HepG2 (cell line): Measurements from ENCODE around the gene DPEP2NB. TPM values are rescaled to one million over a fixed set of nuclear protein-coding genes. Genes with fewer than 3 reads are reported as not detected.

ENCODE experiments used
- AKAP8 ChIP-seq: sonication (generic); formaldehyde crosslinking; IDR thresholded peaks from 2 replicates; pipeline ENCODE4 v1.5.1; 2020; ENCODE audit warnings: mild to moderate bottlenecking, missing genetic modification reagents
- CHCHD3 ChIP-seq: sonication (generic); formaldehyde crosslinking; IDR thresholded peaks from 2 replicates; pipeline ENCODE4 v1.8.0; 2022; ENCODE audit warnings: mild to moderate bottlenecking, missing genetic modification reagents, moderate library complexity
- FOSL1 ChIP-seq: sonication (generic); formaldehyde crosslinking; IDR thresholded peaks from 2 replicates; pipeline ENCODE4 v1.9.0; 2021; ENCODE audit warnings: missing genetic modification reagents, borderline replicate concordance
- MAFK ChIP-seq, 2 experiments: IDR thresholded peaks in 1 of 2; conservative IDR thresholded peaks in 1 of 2; 2 replicates each; pipeline ENCODE4 v1.6.1; 2011; ENCODE audit warnings: improper control_type of control experiment in 2 of 2, low read length in 2 of 2
- MIER2 ChIP-seq: IDR thresholded peaks from 2 replicates; pipeline ENCODE4 v1.6.1; 2016; ENCODE audit warnings: missing biosample characterization, missing genetic modification reagents
- PAXIP1 ChIP-seq: sonication (generic); formaldehyde crosslinking; conservative IDR thresholded peaks from 2 replicates; pipeline ENCODE4 v1.4.0; 2020; ENCODE audit warnings: mild to moderate bottlenecking, missing genetic modification reagents, moderate library complexity
- POLR2A ChIP-seq, 2 experiments: IDR thresholded peaks; 2 replicates each; pipeline ENCODE4 v1.6.1; 2011; ENCODE audit warnings: low read depth in 2 of 2, low read length in 2 of 2, mild to moderate bottlenecking in 1 of 2, moderate library complexity in 1 of 2; ENCODE audit not compliant: insufficient read depth in 1 of 2
- REST ChIP-seq, 2 experiments: IDR thresholded peaks; 2 replicates each; pipeline ENCODE4 v1.6.1; 2011 to 2012; ENCODE audit warnings: low read length in 2 of 2, borderline replicate concordance in 1 of 2, low read depth in 1 of 2, mild to moderate bottlenecking in 1 of 2, moderate library complexity in 1 of 2
- SALL1 ChIP-seq: sonication (generic); formaldehyde crosslinking; IDR thresholded peaks from 2 replicates; pipeline ENCODE4 v1.8.0; 2022; ENCODE audit warnings: mild to moderate bottlenecking, missing genetic modification reagents
- SP5 ChIP-seq: IDR thresholded peaks from 2 replicates; pipeline ENCODE4 v1.6.1; 2016; ENCODE audit warnings: low read depth, borderline replicate concordance
- ZFP91 ChIP-seq: sonication (generic); formaldehyde crosslinking; IDR thresholded peaks from 2 replicates; pipeline ENCODE4 v1.9.0; 2022; ENCODE audit warnings: missing genetic modification reagents, mild to moderate bottlenecking, borderline replicate concordance
- ZNF367 ChIP-seq: sonication (generic); formaldehyde crosslinking; IDR thresholded peaks from 2 replicates; pipeline ENCODE4 v1.4.0; 2020; ENCODE audit warnings: missing genetic modification reagents, borderline replicate concordance
- ZNF430 ChIP-seq: sonication (generic); formaldehyde crosslinking; IDR thresholded peaks from 2 replicates; pipeline ENCODE4 v1.9.0; 2021; ENCODE audit warnings: mild to moderate bottlenecking, missing genetic modification reagents
- ZNF710 ChIP-seq: sonication (generic); formaldehyde crosslinking; IDR thresholded peaks from 2 replicates; pipeline ENCODE4 v1.5.0; 2020; ENCODE audit warnings: mild to moderate bottlenecking, missing genetic modification reagents, borderline replicate concordance
- ZNF746 ChIP-seq: sonication (generic); formaldehyde crosslinking; IDR thresholded peaks from 2 replicates; pipeline ENCODE4 v1.8.0; 2022; ENCODE audit warnings: mild to moderate bottlenecking, missing genetic modification reagents
- ZNF776 ChIP-seq: sonication (generic); formaldehyde crosslinking; IDR thresholded peaks from 2 replicates; pipeline ENCODE4 v1.4.0; 2020; ENCODE audit warnings: mild to moderate bottlenecking, missing genetic modification reagents
- ZNF883 ChIP-seq: sonication (generic); formaldehyde crosslinking; IDR thresholded peaks from 2 replicates; pipeline ENCODE4 v1.5.1; 2020; ENCODE audit warnings: mild to moderate bottlenecking, missing genetic modification reagents; ENCODE audit errors: not compliant biosample characterization
- polyA plus RNA-seq, 8 experiments: library from polyadenylated mRNA; depleted of rRNA in 3 of 8; stranded (reverse) in 7 of 8; unstranded in 1 of 8; fragments of >200 nt; fragmentation: Illumina TruSeq in 4 of 8; extraction: Trizol in 4 of 8; gene quantifications; 2 replicates each; pipeline versions ENCODE4 v1.2.1 to v1.2.3, GENCODE V29; 2011 to 2016; ENCODE audit warnings: low read depth in 4 of 8, missing spikeins in 1 of 8, mixed read lengths in 1 of 8; ENCODE audit not compliant: insufficient read depth in 1 of 8
- total RNA-seq, 5 experiments: library from RNA; depleted of rRNA; stranded (reverse); fragments of >200 nt; fragmentation: Illumina TruSeq; extraction: Trizol; gene quantifications; 2 replicates each; pipeline ENCODE4 v1.2.3, GENCODE V29; 2016; ENCODE audit warnings: low read depth in 1 of 5

The DPEP2NB gene
- total and polyA plus RNA-seq, 2 of the 13 experiments (the other 11 are each of a cell fraction or from before 2014, with no cell fraction given), result not detected

- TF ChIP-seq ZNF710 (CRISPR knock-in tag), result no peak
- no peak for TF ChIP-seq ZNF776
- peak; percentile 26; the same call in 1 of the 2 replicates for TF ChIP-seq ZNF746 (CRISPR knock-in tag)
- TF ChIP-seq CHCHD3 (CRISPR knock-in tag), result peak; percentile 85; the same call in 1 of the 2 replicates
- no peak for TF ChIP-seq REST (IDR thresholded peaks at IDR 0.05; ENCODE audit: borderline replicate concordance in 1 of 2, low read depth in 1 of 2, low read length in 2 of 2)
- TF ChIP-seq AKAP8, result no peak
- peak; percentile 18 to 69; a peak in 3 of 4 replicates for TF ChIP-seq POLR2A (IDR thresholded peaks at IDR 0.05; ENCODE audit: insufficient read depth in 1 of 2, low read depth in 2 of 2, low read length in 2 of 2)
- TF ChIP-seq PAXIP1 (CRISPR knock-in tag), result peak; percentile 45
- 0 out of 2 replicates have a peak, but pooled peaks have one; percentile 10 for TF ChIP-seq ZFP91 (CRISPR knock-in tag)
- TF ChIP-seq FOSL1, result no peak
- TF ChIP-seq MIER2 (CRISPR knock-in tag), result no peak
- TF ChIP-seq SALL1 (CRISPR knock-in tag), result peak; percentile 27; the same call in 1 of the 2 replicates
- 0 out of 2 replicates have a peak, but pooled peaks have one; percentile 55 for TF ChIP-seq ZNF430 (CRISPR knock-in tag)
- TF ChIP-seq MAFK (conservative IDR thresholded peaks at IDR 0.05 in 1 of 2, IDR thresholded peaks at IDR 0.05 in 1 of 2; ENCODE audit: low read length in 2 of 2), result no peak
- no peak for TF ChIP-seq ZNF883 (CRISPR knock-in tag)
- TF ChIP-seq SP5, result peak; percentile 75; the same call in 1 of the 2 replicates
- TF ChIP-seq ZNF367, result no peak
Observed at GRCh38 chr16:67965668-67966548, 49.8 kb downstream of the DPEP2NB start (continued).
